SKM-1 (cell line): ENCODE data around the gene SKOR1.

Source experiments
- DNase-seq: peaks from one replicate; lab custom pipeline; 2025; ENCODE audit not compliant: unreplicated experiment; lab: John Stamatoyannopoulos, UW

Gene SKOR1

GRCh38 chr15:67824976-67825880 lies at the start of gene SKOR1:
TSS of gene SKOR1 (plus strand) at chr15:67825509. CDS start at chr15:67825603, 94 bp downstream.
- DNase-seq: no peak

GRCh38 chr15:67775998-67776397 lies 49.3 kb upstream of the SKOR1 start:
- no peak for DNase-seq

- no peak for DNase-seq
These were observed 48.7 kb upstream of the SKOR1 start for GRCh38 chr15:67776600-67776999.

- DNase-seq: no peak
These were observed 48.2 kb upstream of the SKOR1 start for GRCh38 chr15:67777071-67777470.

- no peak for DNase-seq
These were observed 47.5 kb upstream of the SKOR1 start for GRCh38 chr15:67777773-67778172.

GRCh38 chr15:67778968-67779548 lies 46.3 kb upstream of the SKOR1 start:
- no peak for DNase-seq

GRCh38 chr15:67779549-67780111 lies 45.7 kb upstream of the SKOR1 start:
- DNase-seq: no peak

GRCh38 chr15:67781061-67781460 lies 44.2 kb upstream of the SKOR1 start:
- no peak for DNase-seq

- DNase-seq: no peak
These were observed 43.2 kb upstream of the SKOR1 start for GRCh38 chr15:67781907-67782690.

GRCh38 chr15:67782691-67782991 lies 42.7 kb upstream of the SKOR1 start:
- no peak for DNase-seq

GRCh38 chr15:67783303-67783702 lies 42.0 kb upstream of the SKOR1 start:
- DNase-seq: no peak

- DNase-seq: peak; percentile 31
These were observed 41.1 kb upstream of the SKOR1 start for GRCh38 chr15:67784090-67784781.

- DNase-seq: no peak
These were observed 40.4 kb upstream of the SKOR1 start for GRCh38 chr15:67784856-67785430.

GRCh38 chr15:67785431-67785830 lies 39.9 kb upstream of the SKOR1 start:
- no peak for DNase-seq

GRCh38 chr15:67786646-67787045 lies 38.7 kb upstream of the SKOR1 start:
- DNase-seq: no peak

- no peak for DNase-seq
These were observed 36.3 kb upstream of the SKOR1 start for GRCh38 chr15:67788986-67789385.

- DNase-seq: no peak
These were observed 34.5 kb upstream of the SKOR1 start for GRCh38 chr15:67790610-67791319.

- no peak for DNase-seq
These were observed 32.9 kb upstream of the SKOR1 start for GRCh38 chr15:67792250-67792942.

GRCh38 chr15:67794832-67795574 lies 30.3 kb upstream of the SKOR1 start:
- no peak for DNase-seq
